NCI-H2196 (cell line): ENCODE measurements around the gene CDHR3.
A peak's percentile ranks its signal among the peaks of the same experiment; 100 is the strongest.

Source experiments
- DNase-seq: peaks from one replicate; lab custom pipeline; 2025; ENCODE audit not compliant: unreplicated experiment; lab: John Stamatoyannopoulos, UW

The CDHR3 gene

GRCh38 chr7:106064316-106064715 lies 101.3 kb downstream of the CDHR3 start:
- no peak for DNase-seq

- peak; percentile 90 for DNase-seq
These were observed 101.9 kb downstream of the CDHR3 start for GRCh38 chr7:106064771-106065574.

- no peak for DNase-seq
These were observed 102.8 kb downstream of the CDHR3 start for GRCh38 chr7:106065575-106066500.

GRCh38 chr7:106067678-106068077 lies 104.6 kb downstream of the CDHR3 start:
- no peak for DNase-seq

GRCh38 chr7:106068538-106068961 lies 105.5 kb downstream of the CDHR3 start:
- DNase-seq: no peak

- DNase-seq: no peak
These were observed 105.9 kb downstream of the CDHR3 start for GRCh38 chr7:106068986-106069385.

- DNase-seq: no peak
These were observed 106.6 kb downstream of the CDHR3 start for GRCh38 chr7:106069471-106070200.

- peak; percentile 41 for DNase-seq
These were observed 107.1 kb downstream of the CDHR3 start for GRCh38 chr7:106070201-106070551.

- no peak for DNase-seq
These were observed 107.6 kb downstream of the CDHR3 start for GRCh38 chr7:106070567-106071254.

GRCh38 chr7:106071356-106071998 lies 108.4 kb downstream of the CDHR3 start:
- DNase-seq: peak; percentile 22

GRCh38 chr7:106071999-106072714 lies 109.1 kb downstream of the CDHR3 start:
- peak; percentile 55 for DNase-seq

GRCh38 chr7:106072715-106073091 lies 109.6 kb downstream of the CDHR3 start:
- DNase-seq: no peak

GRCh38 chr7:106073701-106074100 lies 110.6 kb downstream of the CDHR3 start:
- DNase-seq: no peak

GRCh38 chr7:106074257-106074656 lies 111.2 kb downstream of the CDHR3 start:
- no peak for DNase-seq

GRCh38 chr7:106075937-106076336 lies 112.9 kb downstream of the CDHR3 start:
- DNase-seq: no peak

- DNase-seq: no peak
These were observed 113.5 kb downstream of the CDHR3 start for GRCh38 chr7:106076537-106076936.

GRCh38 chr7:106080300-106080987 lies 117.4 kb downstream of the CDHR3 start:
- DNase-seq: no peak

- no peak for DNase-seq
These were observed 119.2 kb downstream of the CDHR3 start for GRCh38 chr7:106082087-106082854.
